ENCODE data around the gene LRP8.
A peak's percentile ranks its signal among the peaks of the same experiment; 100 is the strongest.

Gene LRP8

GRCh38 chr1:53295295-53295694 is 32.6 kb downstream of the LRP8 start:
- no peak overlapping the region for H3K4me3 ChIP-seq (ENCODE audit: low read depth, low read length)
- H3K4me1 ChIP-seq = peaks cover 6% of the 10 kb centered on the region
- no peak for TF ChIP-seq CTCF (IDR thresholded peaks at IDR 0.05; ENCODE audit: low read depth, low read length)
- DNase-seq = no peak
- H3K36me3 ChIP-seq = no peaks in the 10 kb centered on the region
- H3K27me3 ChIP-seq = no peaks in the 10 kb centered on the region
- H3K9me3 ChIP-seq = no peaks in the 10 kb centered on the region

DNA sequence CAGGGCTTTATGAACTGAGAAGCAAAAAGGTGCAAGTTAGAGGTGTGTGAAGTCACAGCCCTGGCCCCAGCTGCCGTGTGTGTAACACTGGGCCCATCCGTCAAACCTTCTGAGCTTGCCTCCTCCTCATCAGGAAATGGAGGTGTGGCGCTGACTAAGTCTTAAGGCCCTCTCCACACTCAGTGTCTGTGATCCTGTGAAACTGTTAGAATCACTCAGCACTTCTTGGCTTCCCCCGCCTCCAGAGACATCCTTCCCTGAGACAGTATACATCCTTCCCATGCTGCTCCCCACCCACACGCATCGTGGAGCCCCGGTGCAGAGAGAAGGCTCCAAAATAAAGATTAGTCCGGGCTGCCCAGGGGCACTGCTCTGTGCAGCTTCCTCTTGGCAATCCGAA is 33.3 kb downstream of the LRP8 start:
- no peak for DNase-seq
- no peak for TF ChIP-seq CTCF (IDR thresholded peaks at IDR 0.05; ENCODE audit: low read depth, low read length)
- H3K4me1 ChIP-seq = peaks cover 6% of the 10 kb centered on the region
- no peak overlapping the region for H3K4me3 ChIP-seq (ENCODE audit: low read depth, low read length)
- no peaks in the 10 kb centered on the region for H3K36me3 ChIP-seq
- H3K9me3 ChIP-seq = no peaks in the 10 kb centered on the region
- H3K27me3 ChIP-seq = no peaks in the 10 kb centered on the region

DNA sequence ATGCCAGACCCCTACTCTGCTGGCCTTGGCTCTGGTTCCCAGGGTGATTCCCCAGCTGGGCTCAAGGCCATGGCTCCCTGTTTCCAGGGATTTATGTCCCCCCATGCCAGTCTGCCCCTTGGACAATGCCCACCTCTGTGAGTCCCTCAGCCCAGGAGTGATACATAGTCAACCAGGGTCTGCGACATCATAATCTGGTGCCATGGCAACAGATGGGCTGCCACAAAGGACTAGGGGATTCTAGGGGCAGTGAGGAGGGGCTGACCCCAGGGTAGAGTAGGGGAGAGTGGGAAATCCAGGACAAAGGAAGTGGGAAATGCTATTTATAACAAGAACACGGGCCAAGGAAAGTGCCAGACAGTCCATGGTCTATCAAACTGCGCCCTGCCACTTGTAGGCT is 33.8 kb downstream of the LRP8 start:
- H3K9me3 ChIP-seq = no peaks in the 10 kb centered on the region
- peaks cover 6% of the 10 kb centered on the region for H3K4me1 ChIP-seq
- no peak for TF ChIP-seq CTCF (IDR thresholded peaks at IDR 0.05; ENCODE audit: low read depth, low read length)
- no peak overlapping the region for H3K4me3 ChIP-seq (ENCODE audit: low read depth, low read length)
- no peaks in the 10 kb centered on the region for H3K27me3 ChIP-seq
- DNase-seq = no peak
- H3K36me3 ChIP-seq = no peaks in the 10 kb centered on the region

DNA sequence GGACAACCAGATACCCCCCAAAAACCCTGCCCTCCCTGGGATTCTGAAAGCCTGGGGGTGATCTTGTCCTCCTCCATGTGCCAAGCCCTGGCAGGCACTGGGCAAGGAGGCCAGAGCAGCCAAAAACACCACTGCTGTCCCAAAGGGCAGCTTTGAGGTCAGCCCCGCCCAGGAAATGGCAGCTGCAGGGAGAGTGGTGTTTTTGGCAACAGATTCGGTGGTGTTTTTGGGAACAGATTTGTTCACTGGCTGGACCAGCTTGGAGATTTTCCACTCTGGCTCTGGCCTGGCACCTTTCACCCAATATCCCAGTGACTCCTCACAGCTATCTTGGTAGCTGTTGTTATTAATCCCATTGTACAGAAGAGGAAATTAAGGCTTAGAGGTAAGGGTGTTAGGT is 34.7 kb downstream of the LRP8 start:
- Histone ChIP-seq H3K9me3 (no peaks in the 10 kb centered on the region), H3K27me3 (no peaks in the 10 kb centered on the region), H3K4me1 (peaks cover 6% of the 10 kb centered on the region), H3K36me3 (no peaks in the 10 kb centered on the region), H3K4me3 (ENCODE audit: low read depth, low read length) (no peak overlapping the region)
- TF ChIP-seq CTCF (IDR thresholded peaks at IDR 0.05; ENCODE audit: low read depth, low read length) = no peak
- DNase-seq = no peak

DNA sequence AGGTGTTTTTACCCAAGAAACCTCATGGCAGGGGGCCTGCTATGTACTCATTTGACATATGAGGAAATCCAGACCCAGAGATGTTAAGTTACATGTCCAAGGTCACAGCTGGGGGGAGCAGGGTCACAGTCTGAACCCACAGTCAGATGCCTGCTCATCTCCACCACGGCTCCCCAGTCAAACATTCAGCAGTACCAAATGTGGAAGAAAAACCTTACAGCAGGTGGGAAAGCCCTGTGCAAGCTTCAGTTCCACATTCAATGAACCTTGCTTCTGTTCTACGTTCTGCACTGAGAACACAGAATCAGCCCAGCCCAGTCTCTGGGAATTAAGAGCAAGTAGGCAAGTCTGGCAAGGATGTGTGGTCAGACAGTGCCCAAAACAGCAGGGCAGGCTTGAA is 35.2 kb downstream of the LRP8 start:
- no peaks in the 10 kb centered on the region for H3K9me3 ChIP-seq
- DNase-seq = no peak
- H3K4me3 ChIP-seq (ENCODE audit: low read depth, low read length) = no peak overlapping the region
- no peaks in the 10 kb centered on the region for H3K36me3 ChIP-seq
- no peak for TF ChIP-seq CTCF (IDR thresholded peaks at IDR 0.05; ENCODE audit: low read depth, low read length)
- no peaks in the 10 kb centered on the region for H3K27me3 ChIP-seq
- H3K4me1 ChIP-seq = peaks cover 6% of the 10 kb centered on the region

DNA sequence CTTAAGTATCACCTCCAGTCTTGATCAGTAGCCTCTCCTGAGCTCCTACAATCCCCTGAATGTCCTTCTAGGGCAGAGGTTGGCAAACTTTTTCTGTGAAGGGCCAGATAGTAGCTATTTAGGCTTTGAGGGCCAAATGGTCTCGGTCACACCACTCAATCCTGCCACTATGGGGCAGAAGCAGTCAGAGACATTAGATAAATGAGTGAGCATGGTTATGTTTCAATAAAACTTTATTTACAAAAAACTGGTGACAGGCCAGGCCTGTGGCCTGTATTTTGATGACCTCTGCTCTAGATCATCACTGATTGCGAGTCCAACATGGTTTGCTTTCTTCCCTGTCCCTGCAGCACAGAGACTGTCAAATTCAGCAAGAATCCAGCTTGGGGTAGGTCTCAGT is 36.3 kb downstream of the LRP8 start:
- H3K36me3 ChIP-seq = no peaks in the 10 kb centered on the region

More for the DNA sequence above, 36.3 kb downstream of the LRP8 start:
- Histone ChIP-seq H3K4me3 (ENCODE audit: low read depth, low read length) (no peak overlapping the region), H3K4me1 (peaks cover 11% of the 10 kb centered on the region), H3K9me3 (no peaks in the 10 kb centered on the region), H3K27me3 (no peaks in the 10 kb centered on the region)
- no peak for DNase-seq
- peak; percentile 34 for TF ChIP-seq CTCF (IDR thresholded peaks at IDR 0.05; ENCODE audit: low read depth, low read length)

All from BE2C (cell line).